GM12891 (cell line): ENCODE measurements around the gene ARID4B.

Source experiments
- POLR2A ChIP-seq: IDR thresholded peaks from 2 replicates; pipeline ENCODE4 v1.6.1; 2011; ENCODE audit warnings: low read depth, low read length, control low read depth
- POLR2AphosphoS5 ChIP-seq: IDR thresholded peaks from 2 replicates; pipeline ENCODE4 v1.6.1; 2011; ENCODE audit warnings: low read depth, low read length, control low read depth
- SPI1 ChIP-seq: IDR thresholded peaks from 2 replicates; pipeline ENCODE4 v1.6.1; 2011; ENCODE audit warnings: low read depth, low read length, control low read depth
- TAF1 ChIP-seq: IDR thresholded peaks from 2 replicates; pipeline ENCODE4 v1.6.1; 2011; ENCODE audit warnings: low read depth, low read length, control low read depth

- TF ChIP-seq POLR2A (no peak), SPI1 (no peak), POLR2AphosphoS5 (no peak), TAF1 (no peak)
Observed at GRCh38 chr1:235342471-235342870, 14.5 kb upstream of the ARID4B start.
